ENCODE measurements around the gene CAPN10.

DNA sequence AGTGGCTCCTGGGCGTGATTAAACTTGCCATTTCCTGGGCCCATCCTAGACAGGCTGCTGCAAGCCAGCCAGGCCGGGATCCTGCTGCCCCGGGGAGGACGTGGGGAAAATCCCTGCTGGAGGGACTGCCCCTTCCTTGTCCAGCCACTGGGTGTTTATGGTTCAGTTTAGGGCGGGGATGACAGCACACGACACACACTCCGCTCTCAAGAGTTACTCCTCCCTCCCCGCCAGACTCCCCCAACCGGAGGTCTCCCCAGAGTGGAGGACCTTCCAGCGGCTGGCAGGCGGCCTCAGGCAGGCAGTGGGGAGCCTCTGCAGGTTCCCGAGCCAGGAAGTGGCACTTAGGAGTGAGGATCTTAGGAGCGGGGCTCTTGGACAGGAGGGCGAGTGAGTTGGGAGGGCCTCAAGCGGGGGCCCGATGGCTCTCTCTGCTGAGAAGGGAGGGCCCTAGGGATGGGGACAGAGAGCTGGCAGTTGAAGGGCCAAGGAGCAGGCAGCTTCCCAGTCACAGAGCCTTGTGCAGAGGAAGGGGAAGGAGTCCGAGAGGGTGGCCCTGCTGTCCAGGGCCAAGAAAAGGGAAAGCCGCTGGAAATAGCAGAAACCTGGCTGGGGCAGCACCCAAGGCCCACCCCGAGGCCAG, 33.1 kb downstream of the CAPN10 start:
- TF ChIP-seq EZH2 (IDR thresholded peaks at IDR 0.05) = no peak
- no peak for TF ChIP-seq POLR2AphosphoS5 (IDR thresholded peaks at IDR 0.05; ENCODE audit: borderline replicate concordance, low read depth, low read length)
- no peak for TF ChIP-seq FOXP2 (optimal IDR thresholded peaks at IDR 0.05; ENCODE audit: control extremely low read depth, extremely low read length, insufficient read depth)
